AG10803 (cell line): ENCODE measurements around the gene FOXP2.
A peak's percentile ranks its signal among the peaks of the same experiment; 100 is the strongest.

Experiments used
- DNase-seq: peaks from one replicate; pipeline ENCODE4 v3.0.0; 2010; ENCODE audit warnings: low read depth
- H3K4me3 ChIP-seq: 2 replicates; pipeline ENCODE4 v1.5.1; 2011; ENCODE audit warnings: mild to moderate bottlenecking, low read length, control low read depth
- TF ChIP-seq, protein P1 (sequence below): conservative IDR thresholded peaks from 2 replicates; pipeline ENCODE4 v1.5.1; 2011; ENCODE audit warnings: mild to moderate bottlenecking, low read length, control low read depth, inconsistent platforms

The FOXP2 gene

DNA sequence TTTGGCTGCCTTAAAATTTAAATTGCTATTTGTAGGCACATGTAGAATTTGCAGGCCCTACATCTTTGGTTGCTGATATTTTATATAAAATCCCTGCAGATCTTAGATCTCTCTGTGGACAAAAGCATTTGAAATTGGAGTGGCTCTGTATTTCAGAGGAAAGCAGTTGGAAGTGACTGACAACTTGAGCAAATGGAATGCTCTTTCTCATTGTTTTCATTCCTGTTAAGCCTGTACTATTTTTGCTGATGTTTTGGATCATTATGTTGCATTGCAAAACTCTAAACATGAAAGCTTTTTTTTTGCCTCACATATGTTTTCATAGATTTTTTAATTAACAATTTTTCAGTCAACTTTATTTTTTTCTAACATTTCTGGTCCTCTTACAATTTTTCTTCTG lies 256.1 kb downstream of the FOXP2 start:
- H3K4me3 ChIP-seq: no peak overlapping the region
- TF ChIP-seq, protein P1, sequence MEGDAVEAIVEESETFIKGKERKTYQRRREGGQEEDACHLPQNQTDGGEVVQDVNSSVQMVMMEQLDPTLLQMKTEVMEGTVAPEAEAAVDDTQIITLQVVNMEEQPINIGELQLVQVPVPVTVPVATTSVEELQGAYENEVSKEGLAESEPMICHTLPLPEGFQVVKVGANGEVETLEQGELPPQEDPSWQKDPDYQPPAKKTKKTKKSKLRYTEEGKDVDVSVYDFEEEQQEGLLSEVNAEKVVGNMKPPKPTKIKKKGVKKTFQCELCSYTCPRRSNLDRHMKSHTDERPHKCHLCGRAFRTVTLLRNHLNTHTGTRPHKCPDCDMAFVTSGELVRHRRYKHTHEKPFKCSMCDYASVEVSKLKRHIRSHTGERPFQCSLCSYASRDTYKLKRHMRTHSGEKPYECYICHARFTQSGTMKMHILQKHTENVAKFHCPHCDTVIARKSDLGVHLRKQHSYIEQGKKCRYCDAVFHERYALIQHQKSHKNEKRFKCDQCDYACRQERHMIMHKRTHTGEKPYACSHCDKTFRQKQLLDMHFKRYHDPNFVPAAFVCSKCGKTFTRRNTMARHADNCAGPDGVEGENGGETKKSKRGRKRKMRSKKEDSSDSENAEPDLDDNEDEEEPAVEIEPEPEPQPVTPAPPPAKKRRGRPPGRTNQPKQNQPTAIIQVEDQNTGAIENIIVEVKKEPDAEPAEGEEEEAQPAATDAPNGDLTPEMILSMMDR: no peak
- peak; percentile 47 for DNase-seq

DNA sequence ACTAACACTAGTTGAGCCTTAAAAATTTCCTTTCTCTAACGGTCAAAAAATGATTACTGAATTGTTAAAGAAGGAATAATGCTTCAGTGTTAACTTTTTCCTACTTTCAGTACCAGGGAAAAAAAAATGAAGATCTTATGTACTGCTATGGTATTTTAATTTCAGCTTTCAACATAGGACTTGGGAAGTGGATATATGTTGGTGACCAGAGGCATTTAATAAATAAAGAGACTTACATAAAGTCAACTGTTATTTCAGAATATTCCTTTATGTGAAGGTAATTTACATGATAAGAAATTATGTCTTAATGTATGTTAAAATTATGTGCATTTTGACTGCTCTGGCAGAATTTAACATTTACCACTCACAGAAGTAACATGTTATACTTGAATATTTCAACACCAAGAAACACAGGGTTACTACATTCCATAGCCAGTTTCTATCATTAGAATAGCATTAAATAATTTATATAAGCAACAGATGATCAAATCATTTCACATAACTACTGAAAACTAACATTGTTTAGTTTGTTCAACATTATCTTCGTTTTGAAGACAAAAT lies 257.0 kb downstream of the FOXP2 start:
- TF ChIP-seq, protein P1: no peak
- no peak overlapping the region for H3K4me3 ChIP-seq
- no peak for DNase-seq

DNA sequence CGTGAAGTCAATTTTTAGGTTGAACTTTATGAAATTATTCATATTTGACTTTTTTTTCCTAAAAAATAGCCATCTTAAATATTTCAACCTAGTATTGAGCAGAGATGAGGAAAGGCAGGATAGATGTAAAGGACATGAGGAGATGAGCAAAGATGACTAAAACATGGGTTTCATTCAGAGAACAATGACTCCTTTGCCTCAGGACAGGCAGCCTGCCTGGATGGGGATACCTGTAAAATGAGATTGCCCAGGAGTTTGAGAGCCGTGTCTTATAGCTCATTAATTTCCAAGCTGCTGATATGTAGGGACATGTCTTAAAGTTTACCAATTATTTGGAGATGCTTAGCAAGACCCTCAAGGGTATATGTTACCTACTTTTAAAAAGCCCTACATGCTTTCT lies 263.5 kb downstream of the FOXP2 start:
- H3K4me3 ChIP-seq: no peak overlapping the region
- TF ChIP-seq, protein P1: no peak
- no peak for DNase-seq

DNA sequence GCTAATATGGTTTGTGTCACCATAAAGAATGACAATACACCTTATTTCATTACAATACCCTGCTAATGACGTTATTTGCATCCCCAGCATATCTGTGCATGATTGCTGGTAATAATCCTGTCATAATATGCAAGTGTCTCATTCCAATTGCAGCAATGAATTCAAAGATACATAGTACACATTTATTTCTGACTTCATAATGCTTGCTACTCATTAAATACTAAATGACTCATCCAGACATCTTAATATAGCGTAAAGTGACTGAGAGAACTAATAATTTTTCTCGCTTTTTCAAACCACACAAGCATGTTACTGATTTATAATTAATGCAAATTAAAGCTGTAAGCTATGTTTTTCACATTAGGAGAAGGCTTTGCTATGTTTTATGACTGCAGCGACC lies 272.6 kb downstream of the FOXP2 start:
- DNase-seq: no peak
- H3K4me3 ChIP-seq: no peak overlapping the region
- TF ChIP-seq, protein P1: no peak

DNA sequence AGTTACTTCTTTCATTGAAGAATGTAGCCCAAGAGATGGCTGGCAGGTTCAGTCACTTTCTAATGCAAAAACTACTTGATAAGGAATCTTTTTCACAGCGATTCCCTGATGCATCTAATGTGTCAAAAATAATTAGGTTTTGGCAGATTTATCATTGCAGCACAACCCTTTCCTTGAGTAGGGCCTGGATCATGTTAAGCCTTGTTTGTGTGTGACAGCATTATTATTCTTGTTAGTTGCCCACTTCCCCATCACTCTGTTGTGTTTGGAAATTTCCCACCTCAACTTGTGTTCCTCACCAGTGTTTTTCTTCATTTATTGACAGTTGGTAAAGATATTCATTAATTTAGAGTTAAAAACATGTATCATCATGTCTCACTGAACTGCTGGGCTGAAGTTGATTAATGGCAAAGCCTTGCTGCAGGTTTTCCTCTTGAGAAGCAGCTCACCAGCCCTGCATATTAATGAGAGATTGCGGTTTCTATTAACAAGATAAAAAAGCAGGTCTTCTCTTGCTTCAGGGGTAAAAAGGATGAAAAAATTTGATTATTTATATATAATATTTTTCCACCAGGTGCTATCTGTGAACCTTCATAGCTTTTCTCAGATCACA lies 273.9 kb downstream of the FOXP2 start:
- DNase-seq: no peak
- TF ChIP-seq, protein P1: no peak

DNA sequence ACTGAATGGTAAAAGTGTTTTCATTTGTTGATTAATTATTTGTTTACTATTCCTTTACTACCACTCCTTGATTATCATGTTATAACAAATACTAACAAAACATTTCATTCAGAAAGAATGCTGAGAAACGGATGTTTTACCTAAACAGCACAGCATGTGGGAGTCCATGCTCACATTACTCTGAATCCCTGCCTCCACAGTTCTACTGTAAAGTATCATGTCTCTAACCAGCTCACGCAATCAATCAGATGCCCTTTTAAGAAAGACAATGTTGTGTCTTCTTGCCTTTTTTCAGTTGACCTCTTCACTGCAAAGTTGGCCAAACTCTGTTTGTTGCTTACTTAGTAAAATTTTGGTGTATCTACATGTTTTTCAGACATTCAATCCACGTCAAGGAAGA lies 274.8 kb downstream of the FOXP2 start:
- DNase-seq: no peak
- no peak overlapping the region for H3K4me3 ChIP-seq
- TF ChIP-seq, protein P1: no peak

More for the DNA sequence above, 273.9 kb downstream of the FOXP2 start:
- H3K4me3 ChIP-seq: no peak overlapping the region

DNA sequence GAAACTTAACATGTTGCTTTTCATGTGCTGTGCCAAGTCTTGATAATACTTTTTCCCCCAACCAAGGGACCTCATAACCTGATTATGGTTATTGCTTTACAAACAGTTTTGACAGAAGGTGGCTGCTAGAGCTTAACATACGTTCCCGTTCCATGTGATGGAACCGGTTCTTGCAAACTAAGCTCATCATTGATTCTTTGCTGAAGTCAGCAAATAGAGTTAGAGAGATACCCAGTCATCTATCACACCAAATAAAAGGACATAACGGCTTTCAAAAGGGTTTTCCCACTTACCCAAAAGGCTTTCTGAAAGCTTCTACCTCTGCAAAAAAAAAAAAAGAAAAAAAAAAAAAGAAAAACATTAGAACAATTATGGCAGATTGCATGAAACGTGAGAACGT lies 277.0 kb downstream of the FOXP2 start:
- TF ChIP-seq, protein P1: no peak
- no peak for DNase-seq
- H3K4me3 ChIP-seq: no peak overlapping the region
